AG08396 (cell line): ENCODE results near the gene MGRN1.

Source experiments
- DNase-seq: peaks from one replicate; pipeline ENCODE4 v3.0.0; 2012; ENCODE audit warnings: low spot score, mixed read lengths

Gene MGRN1

DNA sequence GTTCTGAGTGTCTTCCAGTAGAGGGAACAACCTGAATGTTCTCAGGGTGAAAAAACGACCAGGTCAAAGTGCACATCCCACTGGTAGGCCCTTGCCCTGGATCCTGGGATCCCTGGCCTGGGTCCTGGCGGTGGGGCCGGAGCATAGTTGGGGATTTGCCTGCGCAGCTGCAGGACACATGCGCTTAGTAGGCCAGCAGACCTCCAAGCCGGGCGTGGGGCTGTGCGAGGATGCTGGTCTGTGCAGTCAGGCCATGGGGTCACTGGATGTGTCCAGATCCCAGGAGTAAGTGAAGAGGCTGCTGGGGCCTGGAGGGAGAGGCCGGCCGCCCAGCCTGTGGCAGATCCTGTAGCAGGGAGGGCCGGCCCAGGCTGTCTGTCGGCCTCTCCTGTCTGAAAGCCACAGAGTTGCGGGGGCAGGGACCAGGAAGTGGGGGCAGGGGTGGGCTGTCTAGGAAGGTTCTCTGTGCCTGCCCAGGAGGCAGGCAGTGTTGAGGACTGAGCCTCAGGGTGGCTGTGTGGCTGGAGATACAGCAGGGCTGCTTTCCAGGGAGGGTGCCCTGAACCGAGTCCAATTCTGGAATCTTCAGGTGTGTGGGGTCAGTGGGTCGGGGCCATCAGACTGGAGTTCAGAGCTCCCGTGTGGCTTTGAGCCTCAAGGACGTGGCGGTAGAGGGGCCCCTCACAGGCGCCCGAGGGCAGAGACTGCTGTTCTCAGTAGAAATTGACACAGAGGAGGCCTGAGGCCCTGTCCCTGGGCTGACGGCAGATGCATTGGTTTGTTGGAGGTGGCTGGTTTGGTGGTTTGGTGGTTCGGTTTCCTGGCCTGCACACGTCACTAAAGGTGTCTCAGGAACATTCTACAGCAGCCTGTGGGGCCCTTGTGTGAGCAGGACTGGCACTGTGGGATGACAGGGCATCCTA, 51.5 kb downstream of the MGRN1 start:
- no peak for DNase-seq

DNA sequence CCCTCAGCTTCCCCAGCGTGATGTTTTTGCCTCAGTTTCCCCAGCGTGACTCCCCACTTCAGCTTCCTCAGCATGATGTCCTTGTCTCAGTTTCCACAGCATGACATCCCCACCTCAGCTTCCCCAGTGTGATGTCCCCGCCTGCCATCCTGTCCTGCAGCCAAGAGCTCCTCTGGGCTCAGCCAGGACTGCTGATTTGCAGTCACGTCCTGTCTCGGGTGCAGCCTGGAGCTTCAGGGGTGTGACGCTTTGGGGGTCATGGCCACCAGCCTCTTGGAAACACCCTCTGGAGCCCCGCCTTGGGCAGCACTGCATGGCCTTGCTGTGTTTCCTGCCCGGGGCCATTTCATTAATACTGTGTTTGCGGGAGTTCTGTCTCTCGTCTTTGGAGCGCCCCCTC, 52.2 kb downstream of the MGRN1 start:
- no peak for DNase-seq

DNA sequence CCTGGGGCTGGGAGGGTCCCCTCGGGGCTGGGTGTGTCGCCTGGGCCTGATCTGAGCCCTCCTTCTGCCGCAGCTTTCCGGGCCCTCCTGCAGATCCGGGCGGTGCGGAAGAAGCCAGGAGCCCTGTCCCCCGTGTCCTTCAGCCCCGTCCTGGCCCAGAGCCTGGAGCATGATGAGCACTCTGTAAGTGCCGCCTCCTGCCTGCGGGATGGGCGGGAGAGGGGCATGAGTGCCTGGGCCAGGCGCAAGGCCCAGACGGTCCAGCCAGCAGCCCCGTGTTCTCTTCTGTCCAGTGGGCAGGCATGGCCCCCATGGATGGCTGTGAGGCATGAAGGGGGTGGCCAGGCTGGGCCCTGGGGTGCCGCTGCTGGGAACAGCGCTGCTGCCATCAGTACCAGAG, 52.8 kb downstream of the MGRN1 start:
- DNase-seq, result no peak

DNA sequence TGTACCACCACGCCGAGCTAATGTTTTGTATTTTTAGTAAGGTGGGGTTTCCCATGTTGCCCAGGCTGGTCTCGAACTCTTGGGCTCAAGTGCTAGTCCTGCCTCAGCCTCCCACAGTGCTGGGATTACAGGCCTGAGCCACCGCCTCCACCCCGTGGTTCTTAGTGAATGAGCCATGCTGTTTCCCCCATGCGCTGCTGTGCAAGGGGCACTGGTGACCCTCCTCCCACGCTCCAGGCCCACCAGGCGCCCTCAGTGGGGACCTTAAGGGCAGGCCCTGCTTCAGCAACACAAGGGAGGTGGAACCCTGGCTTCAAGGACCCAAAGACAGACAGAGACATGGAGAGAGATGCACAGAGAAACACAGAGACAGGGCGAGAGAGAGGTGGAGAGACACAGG, 53.4 kb downstream of the MGRN1 start:
- no peak for DNase-seq

DNA sequence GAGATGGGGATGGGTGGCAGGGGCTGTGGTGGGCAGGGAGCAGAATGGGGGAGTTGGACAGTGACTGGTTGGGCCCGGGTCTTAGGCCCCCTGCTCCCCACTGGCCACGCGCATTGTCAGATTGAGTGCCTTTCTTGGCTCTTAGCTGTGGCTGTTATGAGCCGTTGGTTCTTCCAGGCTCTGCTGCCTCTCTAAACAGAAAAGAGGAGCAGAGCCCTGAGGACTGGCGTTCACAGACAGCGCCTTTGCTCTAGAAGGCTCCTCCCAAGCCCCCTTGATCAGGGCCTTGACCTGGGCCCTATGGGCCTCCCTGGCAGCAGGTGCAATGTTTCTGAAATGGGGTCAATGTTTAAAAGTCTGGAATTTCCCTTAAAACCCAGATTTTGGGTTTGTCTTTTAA, 54.0 kb downstream of the MGRN1 start:
- DNase-seq, result no peak

DNA sequence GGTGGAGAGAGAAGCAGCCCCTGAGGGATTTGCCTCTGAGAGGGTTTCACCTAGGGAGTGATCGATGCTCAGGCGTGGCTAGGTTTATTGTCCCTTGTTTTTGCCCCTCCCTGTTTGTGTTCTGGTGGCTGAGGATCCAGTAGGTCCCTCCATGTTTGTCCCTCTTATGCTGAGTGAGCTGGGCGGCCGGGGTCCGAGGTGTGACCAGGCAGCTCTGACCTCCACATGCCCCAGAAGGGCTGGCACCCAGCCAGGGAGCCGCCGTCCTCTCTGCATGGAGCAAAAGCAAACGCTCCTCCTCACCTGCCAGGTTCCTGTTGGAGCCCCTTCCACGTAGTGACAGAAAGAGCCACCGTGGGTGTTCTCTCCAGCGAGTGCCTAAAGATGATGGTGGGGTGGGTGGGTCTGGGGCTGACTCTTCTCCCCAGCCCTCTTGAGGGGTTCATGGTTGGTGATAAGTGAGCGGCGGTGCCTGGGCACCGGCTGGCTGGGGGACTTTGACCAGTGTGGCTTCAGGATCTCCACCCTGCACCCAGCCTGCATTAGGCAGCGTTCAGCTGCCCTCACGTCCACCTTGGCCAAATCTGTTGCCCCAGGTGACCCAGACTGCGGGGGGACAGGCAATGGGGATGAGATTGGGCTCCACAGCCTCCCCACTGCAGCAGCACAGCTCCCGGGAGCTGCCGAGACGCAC, 54.7 kb downstream of the MGRN1 start:
- DNase-seq, result no peak

DNA sequence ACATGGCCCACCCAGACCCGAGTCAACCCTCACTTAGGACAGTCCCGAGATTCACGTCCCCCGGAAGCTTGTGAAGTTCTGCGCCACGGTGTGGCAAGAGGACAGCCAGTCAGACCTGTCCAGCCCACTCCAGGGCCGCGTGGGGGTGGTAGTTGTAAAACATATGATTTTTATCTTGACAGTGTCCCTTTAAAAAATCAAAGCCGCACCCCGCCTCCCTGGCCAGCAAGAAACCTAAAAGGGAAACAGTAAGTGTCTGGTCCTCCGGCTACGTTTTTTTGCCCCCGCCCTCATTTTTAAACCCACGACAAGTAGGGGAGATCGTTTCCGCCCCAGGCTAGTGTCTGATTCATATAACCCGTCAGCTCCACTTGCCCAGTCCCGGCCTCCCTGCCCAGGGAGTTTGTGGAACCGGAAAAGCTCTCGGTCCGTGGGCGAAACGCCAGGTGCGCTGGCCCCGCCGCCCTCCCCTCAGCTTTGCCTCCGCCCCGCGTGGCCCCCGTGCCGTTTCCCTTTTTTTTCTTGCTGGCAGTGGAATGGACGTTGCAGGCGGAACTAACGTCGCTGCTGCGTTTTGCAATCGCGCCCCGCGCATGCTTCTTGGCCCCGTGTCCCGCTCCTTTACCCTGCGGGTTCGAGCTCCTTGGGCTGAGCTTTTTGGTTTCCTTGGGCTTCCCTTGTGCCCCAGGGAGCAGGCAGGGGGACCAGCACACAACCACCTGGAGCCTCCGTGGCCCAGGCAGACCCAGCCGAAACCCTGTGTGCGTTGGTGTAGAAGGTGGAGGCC, 55.4 kb downstream of the MGRN1 start:
- peak; percentile 66 for DNase-seq

DNA sequence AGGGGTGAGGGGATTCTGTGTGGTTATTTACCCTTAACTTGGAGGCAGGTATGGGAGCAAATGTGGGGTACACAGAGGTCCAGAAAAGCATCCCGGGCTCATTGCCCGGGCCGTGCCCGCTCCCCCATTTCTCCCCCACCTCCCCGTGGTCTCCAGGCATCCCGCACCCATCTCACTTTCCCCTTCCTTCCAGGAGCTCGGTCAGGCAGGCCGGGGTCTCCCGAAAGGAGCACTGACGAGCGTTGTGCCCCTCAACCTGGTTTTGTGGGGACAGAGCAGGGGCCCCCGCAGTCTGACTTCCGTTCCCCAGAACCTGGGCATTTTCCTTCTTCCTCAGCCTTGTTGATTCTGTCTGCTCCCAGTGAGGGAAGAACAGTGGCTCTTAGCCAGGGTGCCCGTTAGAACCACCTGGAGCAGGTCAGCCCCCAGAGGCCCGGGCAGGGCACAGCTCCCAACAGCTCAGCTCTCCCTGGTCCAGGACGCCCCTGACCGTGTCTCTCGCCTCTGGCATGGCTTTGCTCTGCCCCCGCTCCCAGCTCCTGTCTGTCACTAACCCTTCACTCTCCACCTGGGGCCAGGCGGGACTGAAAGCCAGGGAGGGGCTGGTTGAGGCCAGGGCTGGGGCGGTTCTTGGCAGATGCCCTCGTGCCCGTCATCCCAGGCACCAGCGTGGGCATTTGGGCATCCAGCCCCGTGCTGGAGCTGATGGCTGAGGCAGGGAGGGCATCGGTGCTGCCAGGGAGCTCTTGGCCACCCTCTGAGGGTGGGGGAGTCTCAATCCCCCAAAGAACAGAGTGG, 56.2 kb downstream of the MGRN1 start:
- DNase-seq, result no peak

DNA sequence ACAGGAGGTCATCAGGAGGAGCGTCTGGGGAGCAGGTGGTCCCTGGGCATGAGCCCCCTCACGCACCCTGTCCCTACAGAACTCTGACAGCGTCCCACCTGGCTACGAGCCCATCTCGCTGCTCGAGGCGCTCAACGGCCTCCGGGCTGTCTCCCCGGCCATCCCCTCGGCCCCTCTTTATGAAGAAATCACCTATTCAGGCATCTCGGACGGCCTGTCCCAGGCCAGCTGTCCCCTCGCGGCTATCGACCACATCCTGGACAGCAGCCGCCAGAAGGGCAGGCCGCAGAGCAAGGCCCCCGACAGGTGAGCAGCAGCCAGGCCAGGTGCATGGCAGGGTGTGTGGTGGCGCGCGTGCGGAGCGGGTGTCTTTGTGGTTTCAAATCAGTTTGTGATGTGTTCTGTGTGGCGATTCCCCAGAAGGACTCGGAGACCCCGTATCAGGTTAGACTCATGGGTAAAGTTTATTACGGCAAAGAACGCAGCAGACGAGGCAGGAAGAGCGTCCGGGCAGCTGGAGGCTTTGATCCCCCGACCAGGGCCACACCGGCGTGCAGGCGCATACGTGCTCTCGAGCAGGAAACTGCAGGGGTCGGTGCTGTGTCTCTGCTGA, 57.0 kb downstream of the MGRN1 start:
- DNase-seq, result no peak

DNA sequence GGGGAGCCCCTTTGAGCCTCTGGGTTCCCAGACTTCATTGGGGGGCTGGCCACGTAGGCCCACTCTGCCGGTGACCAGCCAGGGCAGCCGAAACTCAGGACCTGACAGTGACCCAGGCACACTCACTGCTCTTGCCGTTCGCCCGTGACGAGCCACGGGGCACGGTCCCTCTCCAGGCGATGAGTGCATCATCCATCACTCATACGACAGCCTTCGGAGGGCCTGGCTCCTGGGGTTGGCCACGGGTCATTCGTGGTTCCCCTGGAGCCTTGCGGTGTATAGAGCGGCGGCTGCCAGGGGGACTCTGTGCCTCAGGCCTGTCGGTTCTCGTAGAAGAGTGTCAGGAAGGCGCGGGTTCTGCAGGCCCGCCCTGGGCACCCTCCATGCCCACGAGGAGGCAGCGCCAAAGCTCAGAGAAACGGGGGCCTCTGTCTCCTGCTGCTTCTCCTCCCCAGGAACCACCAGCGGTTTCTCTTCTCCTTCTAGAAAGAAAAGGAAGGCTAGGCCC, 57.5 kb downstream of the MGRN1 start:
- no peak for DNase-seq

DNA sequence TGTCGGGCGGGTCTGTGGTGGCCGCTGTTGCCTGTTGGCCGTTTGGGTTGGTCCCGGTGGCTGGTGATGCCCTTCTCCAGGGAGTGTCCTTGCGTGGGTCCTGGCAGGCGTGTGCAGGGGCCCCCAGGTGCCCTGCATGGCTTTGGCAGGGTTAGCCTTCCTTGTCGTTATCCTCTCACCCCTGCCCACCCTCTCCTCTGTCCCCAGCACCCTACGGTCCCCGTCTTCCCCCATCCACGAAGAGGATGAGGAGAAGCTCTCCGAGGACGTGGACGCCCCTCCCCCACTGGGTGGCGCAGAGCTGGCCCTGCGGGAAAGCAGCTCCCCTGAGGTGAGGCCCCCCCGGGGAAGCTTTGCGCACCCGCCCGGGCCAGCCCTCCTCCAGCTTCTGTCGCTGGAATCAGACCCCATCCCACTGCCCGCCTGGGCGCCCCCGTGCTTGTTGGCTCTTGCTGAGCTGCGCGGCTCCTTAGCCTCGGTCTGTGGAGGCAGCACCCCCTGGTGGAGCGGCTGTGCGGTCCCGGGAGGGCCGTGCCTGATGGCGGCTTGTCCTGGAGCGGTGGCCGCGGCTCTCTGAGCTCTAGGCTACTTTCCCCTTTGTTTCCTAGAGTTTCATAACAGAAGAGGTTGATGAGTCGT, 58.1 kb downstream of the MGRN1 start:
- DNase-seq, result no peak

DNA sequence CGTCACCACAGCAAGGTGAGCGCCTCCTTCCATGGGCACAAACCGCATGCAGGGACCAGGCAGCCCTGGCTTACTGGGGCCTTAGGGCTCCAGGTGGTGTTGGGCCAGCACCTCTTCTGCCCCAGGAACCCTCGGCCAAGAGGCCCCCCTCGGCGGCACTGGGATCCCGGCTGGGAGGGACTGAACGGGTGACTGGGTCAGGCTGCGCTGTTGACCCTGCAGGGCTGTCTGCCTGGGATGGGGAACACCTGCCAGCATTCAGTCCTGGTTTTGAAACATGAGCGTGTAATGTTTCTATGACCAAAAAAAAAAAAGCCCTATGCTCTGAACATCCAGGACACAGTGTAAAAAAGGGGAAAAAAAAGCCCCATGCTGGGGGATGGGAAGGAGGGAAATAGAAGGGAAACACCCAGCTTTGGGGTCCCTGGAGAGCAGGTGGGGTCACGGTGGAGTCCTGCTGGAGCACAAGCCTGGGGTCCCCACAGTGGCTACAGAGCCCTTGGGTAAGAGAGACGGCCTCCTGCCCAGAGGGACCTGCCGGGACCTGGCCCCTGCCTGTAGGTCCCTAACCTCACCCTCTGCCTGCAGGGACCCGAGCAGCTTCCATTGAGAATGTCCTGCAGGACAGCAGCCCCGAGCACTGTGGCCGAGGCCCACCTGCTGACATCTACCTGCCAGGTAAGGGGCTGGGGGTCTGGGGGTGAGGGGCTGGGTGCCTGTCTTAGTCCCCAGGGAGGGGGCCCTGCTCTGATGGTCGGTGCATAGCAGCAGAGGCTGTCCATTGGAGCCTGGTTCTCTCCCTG, 58.8 kb downstream of the MGRN1 start:
- DNase-seq, result no peak

DNA sequence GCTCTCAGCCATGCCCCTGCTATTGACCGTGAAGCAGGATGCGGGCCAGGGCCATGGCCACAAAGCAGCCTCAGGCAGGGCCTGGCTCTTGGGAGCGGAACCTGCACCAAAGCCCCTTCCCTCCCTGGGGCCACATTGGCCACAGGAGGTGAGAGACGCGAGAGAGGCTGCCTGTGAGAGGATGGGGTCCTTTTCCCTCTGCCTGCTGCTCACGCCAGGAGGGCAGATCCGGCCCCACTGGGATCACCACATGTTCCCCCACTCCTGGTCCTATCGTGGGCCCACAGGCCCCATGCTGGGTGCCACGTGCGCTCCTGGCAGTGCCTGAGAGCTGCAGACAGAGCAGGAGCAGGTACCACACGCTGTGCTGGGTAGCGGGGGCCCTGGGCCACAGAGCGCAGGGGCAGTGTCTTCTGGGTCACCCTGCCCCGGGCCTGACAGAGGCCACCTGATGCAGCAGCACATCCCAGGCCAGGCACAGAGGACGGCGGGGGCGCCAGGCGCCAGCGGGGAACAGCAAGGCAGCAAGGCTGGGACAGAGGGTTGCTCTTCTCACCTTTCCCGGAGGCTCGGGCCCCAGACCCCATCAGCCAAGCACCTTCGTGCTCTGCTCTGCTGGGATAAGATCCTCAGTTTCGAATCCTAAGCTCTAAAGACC, 59.6 kb downstream of the MGRN1 start:
- DNase-seq, result no peak

DNA sequence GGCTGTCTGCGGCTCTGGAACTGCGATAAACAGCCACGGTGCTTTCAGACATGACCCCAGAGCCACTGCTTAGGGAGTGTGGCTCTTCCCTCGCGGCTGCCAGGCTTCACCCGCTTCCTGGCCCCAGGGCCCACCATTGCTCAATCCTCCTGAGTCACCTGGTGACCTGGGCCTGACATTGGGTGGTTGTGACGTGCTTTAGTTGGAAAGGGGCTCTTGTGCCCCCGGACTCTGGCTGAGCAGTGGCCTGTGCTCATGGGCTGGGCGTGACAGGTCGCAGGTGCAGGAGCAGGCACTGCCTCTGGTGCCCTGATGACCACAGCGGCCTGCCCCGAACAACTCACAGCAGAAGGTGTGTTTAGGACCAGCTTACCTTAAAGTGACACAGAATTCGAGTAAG, 60.1 kb downstream of the MGRN1 start:
- DNase-seq, result no peak

DNA sequence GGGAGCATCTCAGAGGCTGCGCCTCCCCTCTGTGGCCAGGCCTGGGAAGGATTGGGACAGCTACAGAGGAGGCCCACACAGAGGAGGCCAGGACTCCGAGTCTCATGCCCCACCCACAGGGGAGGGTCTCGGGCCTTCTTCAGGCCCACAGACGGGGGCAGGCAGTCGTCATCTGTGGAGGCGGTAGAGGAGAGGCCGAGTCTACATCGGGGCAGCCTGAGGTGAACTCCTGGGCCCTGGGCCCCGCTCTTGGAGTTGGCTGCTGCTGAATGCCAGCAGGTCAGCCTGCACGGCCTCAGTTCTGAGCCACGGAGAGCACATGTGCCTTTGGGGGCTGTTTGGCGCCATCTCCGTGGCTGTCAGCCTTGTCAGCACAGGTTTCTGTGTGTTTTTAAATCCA, 60.7 kb downstream of the MGRN1 start:
- no peak for DNase-seq

DNA sequence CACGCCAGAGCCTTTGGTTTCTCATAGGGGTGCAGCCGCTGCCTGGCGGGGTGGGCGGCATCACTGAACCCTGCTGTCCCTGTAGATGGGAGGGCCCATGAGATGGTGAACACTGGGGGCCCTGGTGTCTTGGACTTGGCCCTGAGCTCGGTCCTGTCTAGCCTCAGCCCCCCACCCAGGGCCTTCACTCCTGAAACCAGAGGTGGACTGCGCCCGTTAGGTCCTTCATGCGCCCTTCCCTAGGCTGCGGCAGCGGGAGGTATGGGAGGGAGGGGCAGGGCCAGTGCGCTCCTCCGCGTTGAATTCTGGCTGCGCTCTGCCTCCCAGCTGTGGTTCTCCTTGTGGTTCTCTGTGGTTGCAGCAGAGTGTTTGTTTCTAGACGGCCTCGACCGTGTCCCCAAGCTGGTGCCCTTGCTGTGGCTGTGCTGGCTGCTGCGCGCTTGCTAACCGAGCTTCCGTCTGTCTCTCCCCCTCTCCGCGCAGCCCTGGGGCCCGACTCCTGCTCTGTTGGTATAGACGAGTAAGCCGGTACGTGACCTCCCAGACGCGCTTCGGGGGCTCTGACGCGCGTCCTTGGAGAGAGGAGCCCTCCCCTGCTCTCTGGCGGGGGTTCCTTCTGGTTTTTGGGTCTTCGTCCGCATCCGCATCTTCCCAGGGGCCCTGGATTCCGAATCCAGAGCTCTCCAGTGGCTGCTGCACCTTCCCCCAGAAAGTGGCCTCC, 61.3 kb downstream of the MGRN1 start:
- no peak for DNase-seq

DNA sequence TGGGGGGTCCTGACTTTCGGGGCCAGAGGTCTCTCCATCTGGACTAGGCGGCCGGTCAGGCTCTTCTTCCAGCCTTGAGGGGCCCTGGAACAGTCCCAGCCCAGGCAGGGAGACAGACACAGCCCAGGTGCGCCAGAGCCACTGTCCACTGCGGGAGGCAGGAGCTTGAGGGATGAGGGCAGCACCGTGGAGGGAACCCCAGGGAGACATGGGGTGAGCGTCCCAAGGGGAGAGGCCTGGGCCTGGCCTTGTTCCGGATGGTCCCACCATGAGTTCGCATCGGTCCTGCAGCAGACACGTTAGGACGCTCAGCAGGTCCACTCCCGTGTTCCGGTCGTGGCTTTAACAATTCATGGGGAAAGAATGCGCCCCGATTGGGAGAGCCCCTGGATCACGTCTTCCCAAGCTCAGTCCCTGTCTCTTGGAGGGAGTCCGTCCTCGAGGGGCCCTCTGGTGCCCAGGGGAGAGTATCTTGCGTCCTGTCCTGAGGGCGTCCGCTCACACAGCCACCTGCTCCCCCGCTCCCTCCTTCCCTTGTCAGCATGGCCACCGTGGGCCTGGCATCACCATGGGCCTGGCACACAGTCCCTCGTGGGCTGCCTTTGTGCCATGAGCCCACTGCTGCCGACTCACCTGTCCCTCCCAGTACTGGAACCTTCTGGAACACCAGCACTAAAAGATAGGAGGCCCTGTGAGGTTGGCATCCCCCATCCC, 62.0 kb downstream of the MGRN1 start:
- DNase-seq, result no peak

DNA sequence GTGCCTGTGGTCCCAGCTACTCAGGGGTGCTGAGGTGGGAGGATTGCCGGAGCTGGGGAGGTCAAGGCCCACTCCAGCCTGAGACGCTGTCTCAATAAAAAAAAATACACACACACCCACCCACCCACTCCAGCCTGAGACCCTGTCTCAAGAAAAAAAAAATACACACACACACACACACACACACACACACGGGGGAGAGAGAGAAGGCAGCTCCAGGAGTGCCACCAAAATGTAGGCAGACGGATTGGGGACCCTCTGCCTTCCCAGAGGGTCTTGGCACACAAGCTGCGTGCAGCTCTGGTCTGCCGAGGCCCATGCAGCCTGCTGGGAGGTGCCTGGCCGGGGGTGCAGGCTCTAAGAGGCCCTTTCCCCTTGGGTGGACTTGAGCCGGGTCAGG, 62.8 kb downstream of the MGRN1 start:
- DNase-seq, result no peak
